Mesendoderm (in vitro differentiated cells): ENCODE data around the gene ALDOB.

Source experiments
- DNase-seq: peaks from one replicate; pipeline ENCODE4 v3.0.0; 2013
- H2AK5ac ChIP-seq: 2 replicates; pipeline ENCODE4 v1.6.1; 2013; ENCODE audit warnings: low read length, inconsistent platforms
- H2BK120ac ChIP-seq: 2 replicates; pipeline ENCODE4 v1.6.1; 2013; ENCODE audit warnings: low read depth, mild to moderate bottlenecking, low read length, moderate library complexity, mixed read lengths
- H2BK15ac ChIP-seq: replicated peaks from 2 replicates; pipeline ENCODE4 v1.6.1; 2013; ENCODE audit warnings: low read depth, mild to moderate bottlenecking, moderate library complexity
- H2BK5ac ChIP-seq: 2 replicates; pipeline ENCODE4 v1.6.1; 2013; ENCODE audit warnings: low read length, inconsistent platforms
- H3K18ac ChIP-seq: 2 replicates; pipeline ENCODE4 v1.6.1; 2013; ENCODE audit warnings: mild to moderate bottlenecking, low read length, mixed read lengths
- H3K23ac ChIP-seq: one replicate; pipeline ENCODE4 v1.6.1; 2013; ENCODE audit warnings: low read length
- H3K27ac ChIP-seq: 2 replicates; pipeline ENCODE4 v1.5.1; 2013; ENCODE audit warnings: low read depth, mild to moderate bottlenecking, inconsistent platforms, low read length, moderate library complexity
- H3K27me3 ChIP-seq: 2 replicates; pipeline ENCODE4 v1.6.1; 2013; ENCODE audit warnings: low read length, control low read depth, mild to moderate bottlenecking, inconsistent platforms; ENCODE audit not compliant: insufficient read depth, poor library complexity
- H3K36me3 ChIP-seq: 2 replicates; pipeline ENCODE4 v1.6.1; 2013; ENCODE audit warnings: low read length, inconsistent platforms; ENCODE audit not compliant: control insufficient read depth, insufficient read depth
- H3K4ac ChIP-seq: one replicate; pipeline ENCODE4 v1.6.1; 2013; ENCODE audit warnings: low read depth, mild to moderate bottlenecking, low read length, moderate library complexity
- H3K4me1 ChIP-seq: 2 replicates; pipeline ENCODE4 v1.6.1; 2013; ENCODE audit warnings: low read depth, low read length, inconsistent platforms; ENCODE audit not compliant: control insufficient read depth
- H3K4me2 ChIP-seq: 2 replicates; pipeline ENCODE4 v1.6.1; 2013; ENCODE audit warnings: low read length
- H3K4me3 ChIP-seq: 2 replicates; pipeline ENCODE4 v1.5.1; 2013; ENCODE audit warnings: mild to moderate bottlenecking, low read length
- H3K56ac ChIP-seq: one replicate; pipeline ENCODE4 v1.6.1; 2013; ENCODE audit warnings: low read length
- H3K79me1 ChIP-seq: 2 replicates; pipeline ENCODE4 v1.6.1; 2013; ENCODE audit warnings: low read length, inconsistent platforms
- H3K79me2 ChIP-seq: 2 replicates; pipeline ENCODE4 v1.6.1; 2013; ENCODE audit warnings: mild to moderate bottlenecking, low read length; ENCODE audit not compliant: control insufficient read depth, insufficient read depth
- H3K9ac ChIP-seq: 2 replicates; pipeline ENCODE4 v1.6.1; 2013; ENCODE audit warnings: low read length, inconsistent platforms
- H4K5ac ChIP-seq: one replicate; pipeline ENCODE4 v1.6.1; 2013; ENCODE audit warnings: low read length
- H4K8ac ChIP-seq: one replicate; pipeline ENCODE4 v1.6.1; 2013; ENCODE audit warnings: low read depth, mild to moderate bottlenecking, control low read depth, low read length, moderate library complexity
- WGBS: extraction: QIAGEN DNeasy Blood & Tissue Kit; methylation state at CpG from one replicate; pipeline ENCODE4 v1.1.7; 2013; ENCODE audit warnings: low lambda C conversion rate, missing lambda C conversion rate; ENCODE audit not compliant: insufficient coverage; ENCODE audit errors: extremely low coverage; 5-methylcytosine and 5-hydroxymethylcytosine counted together

The ALDOB gene

DNA sequence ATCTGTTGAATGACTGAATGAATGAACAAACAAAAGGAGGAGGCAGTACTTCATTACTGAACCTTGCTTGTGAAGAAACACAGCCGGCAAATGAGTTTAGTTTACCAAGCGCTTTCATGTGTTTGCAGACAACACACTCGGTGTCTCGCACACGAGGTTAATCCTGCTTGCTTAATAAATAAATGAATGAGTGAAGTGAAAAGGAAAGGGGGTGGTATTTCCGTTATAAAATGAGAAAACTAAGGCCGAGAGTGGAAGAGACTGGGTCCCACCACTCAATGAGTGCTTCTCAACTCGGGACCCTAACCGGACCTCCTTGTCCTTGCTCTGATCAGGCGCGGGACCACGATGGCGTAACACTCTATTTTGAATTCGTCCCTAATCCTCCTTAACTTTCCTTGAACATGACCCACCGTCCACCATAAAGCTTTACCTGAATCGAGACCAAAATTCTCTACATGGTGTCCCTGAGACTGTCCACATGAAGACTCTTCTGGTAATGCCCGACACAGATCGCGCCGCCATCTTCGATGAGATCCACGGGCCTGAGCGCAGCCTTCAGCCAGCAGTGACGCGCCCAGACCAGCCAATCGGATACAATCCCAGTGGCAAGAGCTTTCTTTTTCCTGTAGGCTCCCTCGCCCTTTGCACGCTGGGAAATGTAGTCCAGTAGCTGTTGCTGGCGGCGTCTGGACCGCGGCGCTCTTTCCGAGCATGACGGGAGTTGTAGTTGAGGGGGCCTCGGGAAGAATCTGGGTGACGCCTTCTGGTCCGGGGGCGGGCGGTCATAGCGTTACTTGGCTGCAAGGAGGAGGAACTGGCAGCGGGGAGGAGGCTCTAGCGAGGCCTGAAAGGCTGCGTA lies 37.3 kb downstream of the ALDOB start, which contains the start of the genes MRPL50 and ZNF189:
MRPL50 (minus strand) TSS at position 551 of the 862 bp plus-strand sequence; CDS start at position 525, 26 bp downstream.
ZNF189 (plus strand) TSS at position 784 of the 862 bp plus-strand sequence. CDS start 306 bp downstream, outside the sequence.
- no peak within 1 kb of the TSS for H2BK15ac ChIP-seq
- peak within 1 kb of the TSS; percentile 83 for H3K56ac ChIP-seq
- peaks cover 1% of the 10 kb centered on the region for H3K36me3 ChIP-seq
- H3K4me3 ChIP-seq = peak within 1 kb of the TSS; percentile 60
- H3K4me1 ChIP-seq = peaks cover 6% of the 10 kb centered on the region
- H4K5ac ChIP-seq = no peak within 1 kb of the TSS
- peak within 1 kb of the TSS; percentile 91 for H3K18ac ChIP-seq
- H3K4me2 ChIP-seq = peak within 1 kb of the TSS; percentile 41
- peaks cover 41% of the 10 kb centered on the region for H3K79me2 ChIP-seq
- peak within 1 kb of the TSS; percentile 74 for H3K4ac ChIP-seq
- no peaks in the 10 kb centered on the region for H3K27me3 ChIP-seq
- WGBS = no CpG with 5 or more reads among the region's 44 CpGs
- H2AK5ac ChIP-seq = no peak within 1 kb of the TSS
- H2BK5ac ChIP-seq = no peak within 1 kb of the TSS
- no peak within 1 kb of the TSS for H2BK120ac ChIP-seq
- peak within 1 kb of the TSS; percentile 73 for H3K9ac ChIP-seq
- peak; percentile 100 for DNase-seq
- H4K8ac ChIP-seq = no peak within 1 kb of the TSS
- peaks cover 7% of the 10 kb centered on the region for H3K79me1 ChIP-seq
- H3K27ac ChIP-seq = no peak within 1 kb of the TSS
- no peak within 1 kb of the TSS for H3K23ac ChIP-seq

DNA sequence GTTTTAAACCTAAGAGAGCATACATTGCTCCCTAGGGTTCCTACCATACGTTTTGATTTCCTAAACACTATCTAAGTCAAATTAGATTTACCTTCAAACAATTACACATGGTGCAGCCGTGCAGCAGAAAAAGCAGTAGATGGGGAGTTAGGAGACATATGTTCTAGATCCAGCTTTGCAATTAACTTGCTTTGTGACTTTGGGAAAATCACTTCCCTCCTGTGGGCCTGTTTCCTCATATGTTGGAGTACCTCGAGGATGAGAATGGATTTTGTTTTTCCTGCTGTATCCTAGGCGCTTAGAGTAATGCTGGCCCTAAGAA lies 37.9 kb downstream of the ALDOB start:
- no peaks in the 10 kb centered on the region for H3K27me3 ChIP-seq
- DNase-seq = no peak

DNA sequence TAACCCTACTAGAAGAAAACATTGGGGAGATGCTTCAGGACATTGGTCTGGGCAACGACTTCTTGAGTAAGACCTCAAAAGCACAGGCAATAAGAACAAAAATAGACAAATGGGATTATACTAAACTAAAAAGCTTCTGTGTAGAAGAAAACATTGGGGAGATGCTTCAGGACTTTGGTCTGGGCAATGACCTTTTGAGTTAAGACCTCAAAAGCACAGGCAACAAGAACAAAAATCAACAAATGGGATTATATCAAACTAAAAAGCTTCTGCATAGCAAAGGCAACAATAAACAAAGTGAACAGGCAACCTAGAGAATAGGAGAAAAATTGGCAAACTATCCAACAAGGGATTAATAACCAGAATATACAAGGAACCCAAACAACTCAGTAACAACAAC lies 40.9 kb downstream of the ALDOB start:
- Histone ChIP-seq H3K36me3 (peaks cover 1% of the 10 kb centered on the region), H3K79me2 (peaks cover 53% of the 10 kb centered on the region), H3K27me3 (no peaks in the 10 kb centered on the region), H3K79me1 (peaks cover 8% of the 10 kb centered on the region), H3K27ac (no peak overlapping the region), H2BK15ac (no peak overlapping the region), H3K4ac (no peak overlapping the region), H3K9ac (no peak overlapping the region), H2AK5ac (no peak overlapping the region), H4K5ac (no peak overlapping the region), H3K23ac (no peak overlapping the region), H3K56ac (no peak overlapping the region), H3K4me1 (peaks cover under 1% of the 10 kb centered on the region), H2BK5ac (no peak overlapping the region), H4K8ac (no peak overlapping the region), H3K18ac (no peak overlapping the region), H3K4me3 (no peak overlapping the region), H3K4me2 (no peak overlapping the region), H2BK120ac (no peak overlapping the region)
- no CpG with 5 or more reads among the region's 1 CpG for WGBS
- no peak for DNase-seq

More for the DNA sequence above, 37.9 kb downstream of the ALDOB start:
- peaks cover 46% of the 10 kb centered on the region for H3K79me2 ChIP-seq
- H3K9ac ChIP-seq = peak overlapping the region; percentile 73
- H3K4me2 ChIP-seq = peak overlapping the region; percentile 37
- H3K4me1 ChIP-seq = peaks cover 6% of the 10 kb centered on the region
- H3K56ac ChIP-seq = peak overlapping the region; percentile 83
- H2AK5ac ChIP-seq = no peak overlapping the region
- H3K4me3 ChIP-seq = peak overlapping the region; percentile 60
- H2BK120ac ChIP-seq = no peak overlapping the region
- WGBS = no CpG with 5 or more reads among the region's 4 CpGs
- peaks cover 7% of the 10 kb centered on the region for H3K79me1 ChIP-seq
- no peak overlapping the region for H4K8ac ChIP-seq
- no peak overlapping the region for H4K5ac ChIP-seq
- H3K27ac ChIP-seq = no peak overlapping the region
- no peak overlapping the region for H2BK15ac ChIP-seq
- no peak overlapping the region for H3K18ac ChIP-seq
- no peak overlapping the region for H3K23ac ChIP-seq
- no peak overlapping the region for H2BK5ac ChIP-seq
- H3K4ac ChIP-seq = no peak overlapping the region
- H3K36me3 ChIP-seq = peaks cover 1% of the 10 kb centered on the region

DNA sequence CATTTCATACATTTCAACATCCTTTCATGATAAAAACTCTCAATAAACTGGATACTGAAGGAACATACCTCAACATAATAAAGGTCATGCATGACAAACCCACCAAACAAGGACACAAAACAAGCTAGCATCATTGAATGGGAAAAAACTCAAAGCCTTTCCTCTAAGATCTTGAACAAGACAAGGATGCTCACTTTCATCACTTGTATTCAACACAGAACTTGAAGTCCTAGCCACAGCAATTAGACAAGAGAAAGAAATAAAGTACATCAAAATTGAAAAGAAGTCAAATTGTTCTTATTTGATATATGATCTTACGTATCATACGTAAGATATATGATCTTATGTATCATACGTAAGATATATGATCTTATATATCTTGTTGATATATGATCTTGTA lies 42.4 kb downstream of the ALDOB start:
- Histone ChIP-seq H2BK120ac (no peak overlapping the region), H3K18ac (no peak overlapping the region), H3K56ac (no peak overlapping the region), H2AK5ac (no peak overlapping the region), H3K79me2 (peaks cover 48% of the 10 kb centered on the region), H3K9ac (no peak overlapping the region), H3K79me1 (peaks cover 7% of the 10 kb centered on the region), H2BK5ac (no peak overlapping the region), H4K8ac (no peak overlapping the region), H3K27me3 (no peaks in the 10 kb centered on the region), H3K27ac (no peak overlapping the region), H3K4me2 (no peak overlapping the region), H3K36me3 (peaks cover 1% of the 10 kb centered on the region), H3K4ac (no peak overlapping the region), H4K5ac (no peak overlapping the region), H3K4me3 (no peak overlapping the region), H3K23ac (no peak overlapping the region), H3K4me1 (no peaks in the 10 kb centered on the region), H2BK15ac (no peak overlapping the region)
- no peak for DNase-seq
- WGBS = no CpG with 5 or more reads among the region's 3 CpGs

DNA sequence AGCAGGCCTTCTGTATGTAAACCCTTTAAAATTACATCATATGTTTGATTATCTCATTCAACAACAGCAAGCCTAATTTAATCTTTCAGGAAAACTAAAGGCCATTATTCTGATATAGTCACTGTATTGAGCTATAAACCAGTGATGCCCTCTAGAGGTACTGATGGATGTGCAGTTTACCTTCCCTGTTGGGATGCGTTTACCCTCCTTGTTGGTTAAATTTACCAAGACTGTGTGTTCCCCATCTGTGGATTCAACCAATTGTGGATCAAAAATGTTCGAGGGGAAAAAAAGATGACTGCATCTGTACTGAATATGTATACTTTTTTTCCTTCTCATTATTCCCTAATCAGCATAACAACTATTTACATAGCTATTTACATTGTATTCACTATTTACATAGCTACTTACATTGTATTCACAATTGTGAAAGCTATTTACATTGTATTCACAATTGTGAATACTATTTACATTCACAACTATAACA lies 47.0 kb downstream of the ALDOB start:
- WGBS = no CpG with 5 or more reads among the region's 2 CpGs
- Histone ChIP-seq H4K5ac (no peak overlapping the region), H3K79me1 (peaks cover 5% of the 10 kb centered on the region), H2BK120ac (no peak overlapping the region), H3K79me2 (peaks cover 16% of the 10 kb centered on the region), H3K4me3 (no peak overlapping the region), H3K23ac (no peak overlapping the region), H3K56ac (no peak overlapping the region), H3K27ac (no peak overlapping the region), H3K4ac (no peak overlapping the region), H3K18ac (no peak overlapping the region), H3K4me2 (no peak overlapping the region), H2BK5ac (no peak overlapping the region), H2AK5ac (no peak overlapping the region), H4K8ac (no peak overlapping the region), H3K27me3 (no peaks in the 10 kb centered on the region), H3K9ac (no peak overlapping the region), H3K4me1 (no peaks in the 10 kb centered on the region), H2BK15ac (no peak overlapping the region), H3K36me3 (no peaks in the 10 kb centered on the region)
- peak; percentile 42 for DNase-seq
